Stimulated activated CD8-positive, alpha-beta memory T cell treated with anti-CD3 and anti-CD28 coated beads, Interleukin-15, amount 100 ng/mL, for 1 hour (primary cell): ENCODE results near the gene ACAP1.
"Not testable (repeated sequence)": the region's sequence is repeated elsewhere in the genome, so short reads cannot be mapped to it uniquely, and the experiment has no call there.

Experiments
- DNase-seq: peaks from one replicate; pipeline ENCODE4 v3.0.0-alpha.2; 2020; ENCODE audit warnings: low read depth

Gene ACAP1

GRCh38 chr17:7329374-7329996 lies 6.8 kb upstream of the ACAP1 start:
- DNase-seq: peak; percentile 92

DNA sequence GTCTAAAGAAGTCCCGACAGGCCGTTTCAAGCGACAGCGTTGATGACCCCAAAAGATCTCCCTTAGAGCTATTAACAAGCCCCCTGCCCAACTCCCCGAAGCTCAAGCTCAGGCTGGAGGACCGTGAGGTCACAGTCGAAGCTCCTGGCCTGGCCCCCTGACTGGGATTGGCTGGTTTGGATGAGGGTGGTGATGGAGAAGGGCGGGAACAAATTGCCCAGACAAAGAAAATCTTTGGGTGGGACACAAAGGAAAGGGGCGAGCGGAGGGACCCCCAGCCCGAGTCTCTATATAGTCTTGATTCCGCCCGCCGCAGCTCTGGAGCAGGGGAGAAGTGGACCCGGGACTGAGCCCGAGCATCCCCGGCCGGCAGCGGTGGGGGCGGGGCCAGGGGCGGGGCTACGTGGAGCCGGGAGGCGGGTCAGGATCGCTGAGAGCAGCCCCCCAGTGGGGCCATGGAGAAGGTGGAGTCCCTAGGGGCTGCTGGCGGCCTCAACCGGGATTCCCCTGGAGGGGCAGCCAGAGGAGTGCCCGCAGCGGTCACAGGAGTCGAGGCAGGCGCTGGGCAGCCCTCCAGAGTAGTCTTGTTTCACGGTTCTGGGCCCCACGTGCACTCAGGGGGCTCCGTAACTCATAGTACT lies 6.2 kb upstream of the ACAP1 start:
- peak; percentile 49 for DNase-seq

- no peak for DNase-seq
Measured at GRCh38 chr17:7330638-7331015, 5.7 kb upstream of the ACAP1 start.

DNA sequence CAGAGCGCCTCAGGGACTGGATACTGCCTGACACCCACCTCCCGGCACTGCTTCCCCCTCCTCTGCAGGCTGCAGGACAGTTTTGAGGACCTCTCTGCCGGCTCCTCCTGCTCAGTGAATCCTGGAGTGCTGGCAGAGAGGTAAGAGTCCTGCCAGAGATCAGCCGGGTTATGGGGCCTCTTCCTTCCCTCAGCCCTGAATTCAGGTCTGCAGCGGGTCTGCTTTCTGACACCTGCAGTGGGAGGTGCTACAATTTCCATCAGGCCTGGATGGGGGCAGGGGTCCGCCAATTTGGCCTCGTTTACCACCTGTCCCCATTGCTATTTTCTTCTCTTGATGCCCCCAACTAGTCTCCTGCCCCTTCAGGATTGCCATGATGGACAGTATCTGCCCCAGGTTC lies 4.2 kb upstream of the ACAP1 start:
- no peak for DNase-seq

DNA sequence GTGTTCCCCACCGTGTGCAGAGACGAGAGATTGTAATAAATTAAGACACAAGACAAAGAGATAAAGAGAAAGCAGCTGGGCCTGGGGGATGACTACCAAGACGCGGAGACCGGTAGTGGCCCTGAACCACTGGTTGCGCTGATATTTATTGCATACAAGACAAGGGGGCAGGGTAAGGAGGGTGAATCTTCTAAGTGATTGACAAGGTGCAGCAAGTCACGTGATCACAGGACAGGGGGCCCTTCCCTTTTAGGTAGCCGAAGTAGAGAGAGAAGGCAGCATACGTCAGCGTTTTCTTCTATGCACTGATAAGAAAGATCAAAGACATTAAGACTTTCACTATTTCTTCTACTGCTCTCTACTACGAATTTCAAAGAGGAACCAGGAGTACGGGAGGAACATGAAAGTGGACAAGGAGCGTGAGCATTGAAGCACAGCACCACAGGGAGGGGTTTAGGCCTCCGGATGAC lies 3.7 kb upstream of the ACAP1 start:
- not testable (repeated sequence) for DNase-seq

- DNase-seq: no peak
Measured at GRCh38 chr17:7334938-7335538, 1.3 kb upstream of the ACAP1 start.

DNA sequence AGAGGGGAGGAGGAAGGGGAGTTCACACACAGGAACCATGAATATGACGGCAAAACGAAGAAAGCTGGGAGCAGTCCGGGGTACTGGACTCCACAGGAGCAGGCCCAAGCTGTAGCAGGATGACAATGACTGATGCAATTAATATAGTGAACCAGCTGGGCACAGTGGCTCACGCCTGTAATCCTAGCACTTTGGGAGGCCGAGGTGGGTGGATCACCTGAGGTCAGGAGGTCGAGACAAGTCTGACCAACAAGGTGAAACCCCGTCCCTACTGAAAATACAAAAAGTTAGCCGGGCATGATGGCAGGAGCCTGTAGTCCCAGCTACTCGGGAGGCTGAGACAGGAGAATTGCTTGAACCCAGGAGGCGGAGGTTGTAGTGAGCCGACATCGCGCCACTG lies 564 bp upstream of the ACAP1 start:
- DNase-seq: not testable (repeated sequence)

- not testable (repeated sequence) for DNase-seq
Measured at GRCh38 chr17:7337600-7337999, 1.3 kb downstream of the ACAP1 start.

DNA sequence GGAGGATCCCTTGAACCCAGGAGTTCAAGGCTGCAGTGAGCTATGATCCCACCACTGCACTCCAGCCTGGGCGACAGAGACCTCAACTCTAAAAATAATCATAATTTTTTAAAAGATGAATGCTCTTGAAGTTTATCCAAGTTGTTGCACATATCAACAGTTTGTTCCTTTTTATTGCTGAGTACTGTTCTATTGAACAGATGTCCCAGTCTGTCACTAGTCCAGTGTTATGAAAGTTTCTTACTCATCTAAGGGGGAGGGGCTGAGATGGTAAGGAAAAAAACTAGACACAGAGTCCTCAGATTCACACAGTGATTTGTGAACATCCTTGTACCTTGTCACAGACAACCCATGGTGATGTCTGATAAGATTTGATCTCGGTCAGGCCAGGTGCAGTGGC lies 3.9 kb downstream of the ACAP1 start:
- no peak for DNase-seq

DNA sequence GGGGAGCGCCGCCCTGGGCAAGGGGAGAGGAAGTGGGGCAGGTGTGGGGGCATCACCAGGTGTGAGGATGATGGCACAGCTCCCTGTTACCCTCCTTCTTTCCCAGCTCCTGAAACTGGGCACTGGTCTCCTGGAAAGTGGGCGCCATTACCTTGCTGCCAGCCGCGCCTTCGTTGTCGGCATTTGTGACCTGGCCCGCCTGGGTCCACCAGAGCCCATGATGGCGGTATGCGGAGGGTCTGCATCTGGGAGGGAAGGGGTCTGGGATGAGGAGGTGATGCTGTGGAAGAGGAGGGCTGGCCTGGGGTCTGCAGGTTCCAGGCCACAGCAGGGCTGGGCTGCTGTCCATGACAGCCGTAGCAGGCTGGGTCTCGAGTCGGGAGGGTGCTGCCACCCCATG lies 5.5 kb downstream of the ACAP1 start:
- DNase-seq: no peak

DNA sequence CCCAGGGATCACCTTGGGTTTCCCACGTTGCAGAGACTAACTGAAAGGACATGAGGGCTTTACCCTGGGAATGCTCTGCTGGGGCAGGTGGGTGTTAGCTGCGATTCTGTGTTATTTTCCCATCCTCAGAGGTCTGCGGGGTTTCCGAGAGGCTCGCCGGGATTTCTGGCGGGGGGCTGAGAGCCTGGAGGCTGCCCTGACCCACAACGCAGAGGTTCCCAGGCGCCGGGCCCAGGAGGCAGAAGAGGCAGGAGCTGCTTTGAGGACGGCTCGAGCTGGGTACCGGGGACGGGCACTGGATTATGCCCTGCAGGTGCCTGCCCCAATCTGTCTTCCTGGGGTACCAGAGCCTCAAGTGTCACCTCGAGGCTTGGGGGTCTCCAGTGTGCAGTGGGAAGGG lies 6.9 kb downstream of the ACAP1 start:
- DNase-seq: no peak

- no peak for DNase-seq
Measured at GRCh38 chr17:7346761-7347614, 10.7 kb downstream of the ACAP1 start.

- DNase-seq: no peak
Measured at GRCh38 chr17:7347630-7348477, 11.5 kb downstream of the ACAP1 start.

DNA sequence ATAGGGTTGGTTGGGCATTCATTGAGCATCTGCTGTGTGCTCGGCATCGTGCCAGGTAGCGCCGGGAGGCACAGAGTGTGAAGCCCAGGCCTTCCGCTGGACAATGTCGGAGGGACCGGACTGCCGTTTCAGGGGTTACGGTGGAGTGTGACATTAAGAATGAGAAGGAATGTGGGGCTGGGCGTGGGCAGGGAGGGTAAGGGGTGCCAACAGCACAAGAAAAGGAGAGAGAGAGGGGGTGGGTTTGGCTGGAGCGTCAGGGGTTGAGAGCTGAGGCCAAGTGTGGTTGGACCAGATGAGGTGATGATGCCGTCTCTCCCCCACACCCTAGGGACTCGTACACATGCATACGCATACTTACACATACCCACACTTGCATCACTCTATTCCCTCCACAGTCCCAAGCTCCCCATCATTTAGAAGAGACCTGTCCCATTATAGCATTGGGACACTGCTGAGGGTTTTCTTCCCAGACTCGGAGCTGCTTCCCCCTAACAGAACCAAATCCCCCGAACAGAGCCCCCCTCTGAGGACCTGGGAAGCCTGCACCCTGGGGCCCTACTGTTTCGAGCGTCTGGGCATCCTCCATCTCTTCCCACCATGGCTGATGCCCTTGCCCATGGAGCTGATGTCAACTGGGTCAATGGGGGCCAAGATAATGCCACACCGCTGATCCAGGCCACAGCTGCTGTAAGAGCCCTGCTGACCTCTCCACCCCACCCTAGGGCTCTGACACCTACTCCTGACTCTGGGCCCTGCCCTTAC lies 12.3 kb downstream of the ACAP1 start:
- no peak for DNase-seq

- DNase-seq: peak; percentile 42
Measured at GRCh38 chr17:7351665-7352502, 15.6 kb downstream of the ACAP1 start, which contains the start of gene KCTD11. TSS of gene KCTD11 (plus strand) at chr17:7352162.

DNA sequence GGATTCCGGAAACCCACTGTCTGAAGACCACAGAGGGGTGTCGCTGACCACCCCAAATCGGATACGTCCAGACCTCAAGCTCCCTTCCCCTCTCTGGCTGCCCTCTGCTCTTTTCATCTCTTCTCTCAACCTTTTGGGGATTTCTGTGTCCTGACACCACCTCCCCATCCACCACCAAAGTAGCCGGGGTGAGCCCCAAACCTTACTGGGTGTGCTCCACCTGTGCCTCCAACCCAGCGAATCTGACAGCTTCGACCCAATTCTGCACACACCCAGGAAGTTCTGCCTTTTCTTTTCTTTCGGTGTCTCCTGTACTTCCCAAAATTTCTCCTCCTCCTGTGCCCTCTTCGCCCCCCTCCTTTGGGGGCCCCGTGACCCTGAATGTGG lies 16.2 kb downstream of the ACAP1 start:
- no peak for DNase-seq

- no peak for DNase-seq
Measured at GRCh38 chr17:7352910-7353635, 16.7 kb downstream of the ACAP1 start.

DNA sequence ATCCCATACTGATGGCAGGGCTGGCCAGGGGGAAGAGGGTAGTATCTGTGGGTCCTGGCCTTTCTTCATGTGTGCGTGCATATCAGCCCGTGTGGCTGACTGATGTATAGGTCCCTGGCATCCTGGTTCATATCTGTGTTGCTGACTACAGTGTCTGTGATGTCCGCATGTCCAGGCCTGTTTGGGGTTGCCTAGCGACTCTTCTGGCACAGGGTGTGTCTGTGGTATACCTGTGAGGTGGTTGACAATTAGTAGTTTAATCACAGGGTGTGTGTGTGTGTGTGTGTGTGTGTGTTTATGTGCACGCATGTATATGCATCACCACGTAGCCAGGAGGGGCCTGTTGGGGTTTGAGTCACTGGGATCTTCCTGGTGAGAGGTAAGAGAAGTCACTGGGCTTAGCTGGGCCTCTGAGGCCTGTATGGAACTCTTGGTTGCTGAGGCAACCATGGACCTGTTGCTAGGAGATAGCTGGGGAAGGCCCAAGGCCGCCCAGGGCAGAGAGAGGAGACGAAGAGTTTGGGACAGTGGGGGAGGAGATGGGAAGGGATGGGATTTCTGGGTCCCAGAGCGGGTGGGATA lies 18.0 kb downstream of the ACAP1 start:
- DNase-seq: no peak

GRCh38 chr17:7355053-7355452 lies 18.7 kb downstream of the ACAP1 start, which contains the start of gene TMEM95:
TSS of gene TMEM95 (plus strand) at chr17:7355156. CDS start at chr17:7355205, 49 bp downstream.
- DNase-seq: no peak
